NB4 (cell line): ENCODE results near the gene EPS8.

Experiments
- POLR2A ChIP-seq: IDR thresholded peaks from 2 replicates; pipeline ENCODE4 v1.6.1; 2011; ENCODE audit warnings: mild to moderate bottlenecking; ENCODE audit not compliant: insufficient read length; ENCODE audit errors: extremely low read depth
- TF ChIP-seq, protein P1 (sequence below): IDR thresholded peaks from one replicate; pipeline ENCODE4 v1.5.1; 2012; ENCODE audit warnings: low read depth, low read length

DNA sequence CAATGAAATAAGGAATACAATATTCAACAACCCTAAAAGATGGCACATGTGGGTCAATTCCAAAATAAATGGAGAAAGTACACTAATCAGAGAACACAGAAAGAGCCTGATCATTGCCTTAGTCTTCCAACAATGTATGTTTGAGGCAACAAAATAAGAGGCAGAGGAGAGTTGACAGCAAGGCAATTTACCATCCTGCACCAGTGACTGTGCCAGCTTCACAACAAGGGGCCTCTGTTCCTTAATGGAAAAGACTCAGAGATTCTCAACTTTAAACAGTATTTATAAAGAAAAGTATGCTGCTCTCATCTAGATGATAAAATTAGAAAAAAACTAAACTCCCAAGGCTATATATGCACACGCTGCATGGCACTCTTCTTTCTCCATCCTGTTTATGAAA is 25.9 kb downstream of the EPS8 start:
- TF ChIP-seq, protein P1, sequence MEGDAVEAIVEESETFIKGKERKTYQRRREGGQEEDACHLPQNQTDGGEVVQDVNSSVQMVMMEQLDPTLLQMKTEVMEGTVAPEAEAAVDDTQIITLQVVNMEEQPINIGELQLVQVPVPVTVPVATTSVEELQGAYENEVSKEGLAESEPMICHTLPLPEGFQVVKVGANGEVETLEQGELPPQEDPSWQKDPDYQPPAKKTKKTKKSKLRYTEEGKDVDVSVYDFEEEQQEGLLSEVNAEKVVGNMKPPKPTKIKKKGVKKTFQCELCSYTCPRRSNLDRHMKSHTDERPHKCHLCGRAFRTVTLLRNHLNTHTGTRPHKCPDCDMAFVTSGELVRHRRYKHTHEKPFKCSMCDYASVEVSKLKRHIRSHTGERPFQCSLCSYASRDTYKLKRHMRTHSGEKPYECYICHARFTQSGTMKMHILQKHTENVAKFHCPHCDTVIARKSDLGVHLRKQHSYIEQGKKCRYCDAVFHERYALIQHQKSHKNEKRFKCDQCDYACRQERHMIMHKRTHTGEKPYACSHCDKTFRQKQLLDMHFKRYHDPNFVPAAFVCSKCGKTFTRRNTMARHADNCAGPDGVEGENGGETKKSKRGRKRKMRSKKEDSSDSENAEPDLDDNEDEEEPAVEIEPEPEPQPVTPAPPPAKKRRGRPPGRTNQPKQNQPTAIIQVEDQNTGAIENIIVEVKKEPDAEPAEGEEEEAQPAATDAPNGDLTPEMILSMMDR: no peak
- TF ChIP-seq POLR2A: no peak
